Mesendoderm (in vitro differentiated cells): ENCODE measurements around the gene BARX1.

Experiments
- DNase-seq: peaks from one replicate; pipeline ENCODE4 v3.0.0; 2013
- H2AK5ac ChIP-seq: 2 replicates; pipeline ENCODE4 v1.6.1; 2013; ENCODE audit warnings: low read length, inconsistent platforms
- H2BK120ac ChIP-seq: 2 replicates; pipeline ENCODE4 v1.6.1; 2013; ENCODE audit warnings: low read depth, mild to moderate bottlenecking, low read length, moderate library complexity, mixed read lengths
- H2BK15ac ChIP-seq: replicated peaks from 2 replicates; pipeline ENCODE4 v1.6.1; 2013; ENCODE audit warnings: low read depth, mild to moderate bottlenecking, moderate library complexity
- H2BK5ac ChIP-seq: 2 replicates; pipeline ENCODE4 v1.6.1; 2013; ENCODE audit warnings: low read length, inconsistent platforms
- H3K18ac ChIP-seq: 2 replicates; pipeline ENCODE4 v1.6.1; 2013; ENCODE audit warnings: mild to moderate bottlenecking, low read length, mixed read lengths
- H3K23ac ChIP-seq: one replicate; pipeline ENCODE4 v1.6.1; 2013; ENCODE audit warnings: low read length
- H3K27ac ChIP-seq: 2 replicates; pipeline ENCODE4 v1.5.1; 2013; ENCODE audit warnings: low read depth, mild to moderate bottlenecking, inconsistent platforms, low read length, moderate library complexity
- H3K27me3 ChIP-seq: 2 replicates; pipeline ENCODE4 v1.6.1; 2013; ENCODE audit warnings: low read length, control low read depth, mild to moderate bottlenecking, inconsistent platforms; ENCODE audit not compliant: insufficient read depth, poor library complexity
- H3K36me3 ChIP-seq: 2 replicates; pipeline ENCODE4 v1.6.1; 2013; ENCODE audit warnings: low read length, inconsistent platforms; ENCODE audit not compliant: control insufficient read depth, insufficient read depth
- H3K4ac ChIP-seq: one replicate; pipeline ENCODE4 v1.6.1; 2013; ENCODE audit warnings: low read depth, mild to moderate bottlenecking, low read length, moderate library complexity
- H3K4me1 ChIP-seq: 2 replicates; pipeline ENCODE4 v1.6.1; 2013; ENCODE audit warnings: low read depth, low read length, inconsistent platforms; ENCODE audit not compliant: control insufficient read depth
- H3K4me2 ChIP-seq: 2 replicates; pipeline ENCODE4 v1.6.1; 2013; ENCODE audit warnings: low read length
- H3K4me3 ChIP-seq: 2 replicates; pipeline ENCODE4 v1.5.1; 2013; ENCODE audit warnings: mild to moderate bottlenecking, low read length
- H3K56ac ChIP-seq: one replicate; pipeline ENCODE4 v1.6.1; 2013; ENCODE audit warnings: low read length
- H3K79me1 ChIP-seq: 2 replicates; pipeline ENCODE4 v1.6.1; 2013; ENCODE audit warnings: low read length, inconsistent platforms
- H3K79me2 ChIP-seq: 2 replicates; pipeline ENCODE4 v1.6.1; 2013; ENCODE audit warnings: mild to moderate bottlenecking, low read length; ENCODE audit not compliant: control insufficient read depth, insufficient read depth
- H3K9ac ChIP-seq: 2 replicates; pipeline ENCODE4 v1.6.1; 2013; ENCODE audit warnings: low read length, inconsistent platforms
- H4K5ac ChIP-seq: one replicate; pipeline ENCODE4 v1.6.1; 2013; ENCODE audit warnings: low read length
- H4K8ac ChIP-seq: one replicate; pipeline ENCODE4 v1.6.1; 2013; ENCODE audit warnings: low read depth, mild to moderate bottlenecking, control low read depth, low read length, moderate library complexity
- WGBS: extraction: QIAGEN DNeasy Blood & Tissue Kit; methylation state at CpG from one replicate; pipeline ENCODE4 v1.1.7; 2013; ENCODE audit warnings: low lambda C conversion rate, missing lambda C conversion rate; ENCODE audit not compliant: insufficient coverage; ENCODE audit errors: extremely low coverage; 5-methylcytosine and 5-hydroxymethylcytosine counted together

BARX1 gene

GRCh38 chr9:93951655-93952118, 3.5 kb downstream of the BARX1 start:
- no peak overlapping the region for H4K5ac ChIP-seq
- peak overlapping the region; percentile 67 for H3K56ac ChIP-seq
- H3K27ac ChIP-seq: no peak overlapping the region
- H2AK5ac ChIP-seq: no peak overlapping the region
- H4K8ac ChIP-seq: no peak overlapping the region
- H3K4me1 ChIP-seq: peaks cover 16% of the 10 kb centered on the region
- H3K79me2 ChIP-seq: no peaks in the 10 kb centered on the region
- H3K4ac ChIP-seq: no peak overlapping the region
- H3K27me3 ChIP-seq: peaks cover 52% of the 10 kb centered on the region
- H2BK120ac ChIP-seq: no peak overlapping the region
- no peak overlapping the region for H3K4me3 ChIP-seq
- WGBS: no CpG with 5 or more reads among the region's 39 CpGs
- no peak overlapping the region for H2BK15ac ChIP-seq
- peak overlapping the region; percentile 31 for H3K4me2 ChIP-seq
- no peak for DNase-seq
- H3K23ac ChIP-seq: no peak overlapping the region
- H2BK5ac ChIP-seq: no peak overlapping the region
- H3K79me1 ChIP-seq: no peaks in the 10 kb centered on the region
- H3K36me3 ChIP-seq: no peaks in the 10 kb centered on the region
- peak overlapping the region; percentile 29 for H3K9ac ChIP-seq
- no peak overlapping the region for H3K18ac ChIP-seq

GRCh38 chr9:93950619-93951601, 4.2 kb downstream of the BARX1 start:
- Histone ChIP-seq H2BK15ac (no peak overlapping the region), H3K27ac (no peak overlapping the region), H4K5ac (no peak overlapping the region), H3K4me3 (no peak overlapping the region), H2AK5ac (no peak overlapping the region), H3K23ac (no peak overlapping the region), H3K27me3 (peaks cover 51% of the 10 kb centered on the region), H3K9ac (peak overlapping the region; percentile 23), H3K79me1 (no peaks in the 10 kb centered on the region), H3K56ac (peak overlapping the region; percentile 75), H2BK120ac (no peak overlapping the region), H3K4ac (no peak overlapping the region), H3K18ac (peak overlapping the region; percentile 22), H4K8ac (no peak overlapping the region), H3K36me3 (no peaks in the 10 kb centered on the region), H2BK5ac (peak overlapping the region; percentile 35), H3K79me2 (no peaks in the 10 kb centered on the region), H3K4me1 (peaks cover 18% of the 10 kb centered on the region), H3K4me2 (peak overlapping the region; percentile 46)
- no CpG with 5 or more reads among the region's 47 CpGs for WGBS
- DNase-seq: peak; percentile 76

- Histone ChIP-seq H3K36me3 (no peaks in the 10 kb centered on the region), H3K4me1 (peaks cover 16% of the 10 kb centered on the region), H2BK5ac (no peak overlapping the region), H3K18ac (no peak overlapping the region), H3K4ac (no peak overlapping the region), H3K4me3 (no peak overlapping the region), H3K79me1 (no peaks in the 10 kb centered on the region), H3K4me2 (no peak overlapping the region), H3K23ac (no peak overlapping the region), H2BK15ac (no peak overlapping the region), H3K27me3 (peaks cover 58% of the 10 kb centered on the region), H3K79me2 (no peaks in the 10 kb centered on the region), H3K56ac (peak overlapping the region; percentile 0), H4K8ac (no peak overlapping the region), H4K5ac (no peak overlapping the region), H2BK120ac (no peak overlapping the region), H3K9ac (no peak overlapping the region), H2AK5ac (no peak overlapping the region), H3K27ac (no peak overlapping the region)
- peak; percentile 91 for DNase-seq
- WGBS: no CpG with 5 or more reads among the region's 16 CpGs
Observed at GRCh38 chr9:93949694-93950449, 5.3 kb downstream of the BARX1 start.

- Histone ChIP-seq H3K27ac (no peak overlapping the region), H3K79me2 (no peaks in the 10 kb centered on the region), H3K36me3 (no peaks in the 10 kb centered on the region), H3K4me2 (peak overlapping the region; percentile 0), H3K9ac (no peak overlapping the region), H4K8ac (no peak overlapping the region), H3K56ac (peak overlapping the region; percentile 50), H3K27me3 (peaks cover 57% of the 10 kb centered on the region), H2BK15ac (no peak overlapping the region), H2BK120ac (no peak overlapping the region), H2BK5ac (no peak overlapping the region), H3K4ac (no peak overlapping the region), H3K23ac (no peak overlapping the region), H2AK5ac (no peak overlapping the region), H3K4me3 (no peak overlapping the region), H4K5ac (no peak overlapping the region), H3K79me1 (no peaks in the 10 kb centered on the region), H3K18ac (no peak overlapping the region), H3K4me1 (peaks cover 16% of the 10 kb centered on the region)
- WGBS: no CpG with 5 or more reads among the region's 32 CpGs
- DNase-seq: peak; percentile 69
Observed at GRCh38 chr9:93949073-93949693, 6.0 kb downstream of the BARX1 start.

- Histone ChIP-seq H3K4me3 (no peak overlapping the region), H3K4ac (no peak overlapping the region), H3K79me1 (no peaks in the 10 kb centered on the region), H3K23ac (peak overlapping the region; percentile 45), H2AK5ac (no peak overlapping the region), H3K9ac (peak overlapping the region; percentile 13), H3K79me2 (no peaks in the 10 kb centered on the region), H3K4me1 (peaks cover 16% of the 10 kb centered on the region), H2BK15ac (no peak overlapping the region), H4K5ac (no peak overlapping the region), H3K27ac (no peak overlapping the region), H3K36me3 (no peaks in the 10 kb centered on the region), H3K56ac (peak overlapping the region; percentile 50), H3K4me2 (peak overlapping the region; percentile 0), H2BK120ac (no peak overlapping the region), H3K27me3 (peaks cover 52% of the 10 kb centered on the region), H4K8ac (no peak overlapping the region), H2BK5ac (no peak overlapping the region), H3K18ac (no peak overlapping the region)
- no peak for DNase-seq
- no CpG with 5 or more reads among the region's 40 CpGs for WGBS
Observed at GRCh38 chr9:93948441-93949072, 6.6 kb downstream of the BARX1 start.
